Measurements from ENCODE around the gene DEXI.
A peak's percentile ranks its signal among the peaks of the same experiment; 100 is the strongest.
"Not testable (repeated sequence)": the region's sequence is repeated elsewhere in the genome, so short reads cannot be mapped to it uniquely, and the experiment has no call there.

The DEXI gene

GRCh38 chr16:10944249-10945064 lies 2.2 kb upstream of the DEXI start, which contains the start of gene CLEC16A:
CLEC16A (plus strand) TSS chr16:10944564; CDS start chr16:10944718, 154 bp downstream.
- peak; percentile 98 for DNase-seq (ENCODE audit: low read depth)
- TF ChIP-seq CTCF (conservative IDR thresholded peaks at IDR 0.05; ENCODE audit: low read depth, low read length), result no peak
- H3K4me3 ChIP-seq (ENCODE audit: low read depth, low read length), result peak within 1 kb of the TSS; percentile 77

GRCh38 chr16:10943064-10943353 lies 741 bp upstream of the DEXI start:
- H3K4me3 ChIP-seq (ENCODE audit: low read depth, low read length), result no peak overlapping the region
- no peak for TF ChIP-seq CTCF (conservative IDR thresholded peaks at IDR 0.05; ENCODE audit: low read depth, low read length)
- no peak for DNase-seq (ENCODE audit: low read depth)

- not testable (repeated sequence) for DNase-seq (ENCODE audit: low read depth)
- H3K4me3 ChIP-seq (ENCODE audit: low read depth, low read length), result peak overlapping the region; percentile 70
Observed at GRCh38 chr16:10941935-10942351, 325 bp downstream of the DEXI start.

- peak overlapping the region; percentile 70 for H3K4me3 ChIP-seq (ENCODE audit: low read depth, low read length)
- no peak for DNase-seq (ENCODE audit: low read depth)
- no peak for TF ChIP-seq CTCF (conservative IDR thresholded peaks at IDR 0.05; ENCODE audit: low read depth, low read length)
Observed at GRCh38 chr16:10941127-10941933, 938 bp downstream of the DEXI start.

GRCh38 chr16:10940501-10941079 lies 1.7 kb downstream of the DEXI start:
- TF ChIP-seq CTCF (conservative IDR thresholded peaks at IDR 0.05; ENCODE audit: low read depth, low read length), result no peak
- H3K4me3 ChIP-seq (ENCODE audit: low read depth, low read length), result peak overlapping the region; percentile 70
- no peak for DNase-seq (ENCODE audit: low read depth)

- DNase-seq (ENCODE audit: low read depth), result no peak
- TF ChIP-seq CTCF (conservative IDR thresholded peaks at IDR 0.05; ENCODE audit: low read depth, low read length), result no peak
- H3K4me3 ChIP-seq (ENCODE audit: low read depth, low read length), result peak overlapping the region; percentile 1
Observed at GRCh38 chr16:10939649-10940234, 2.5 kb downstream of the DEXI start.
